HFFc6 (cell line): ENCODE measurements around the gene ADGRG6. TPM values are rescaled to one million over a fixed set of nuclear protein-coding genes. Genes with fewer than 3 reads are reported as not detected.

Experiments used
- DNase-seq: peaks from one replicate; pipeline ENCODE4 v3.0.0-alpha.2; 2018
- H3K27ac Mint-ChIP-seq: 2 replicates; pipeline ENCODE4 v1.8.0; 2020; ENCODE audit warnings: mild to moderate bottlenecking, mixed read lengths
- H3K27me3 Mint-ChIP-seq: 2 replicates; pipeline ENCODE4 v1.8.0; 2021; ENCODE audit warnings: mild to moderate bottlenecking, moderate library complexity, mixed read lengths; ENCODE audit not compliant: insufficient read depth
- H3K36me3 Mint-ChIP-seq: 2 replicates; pipeline ENCODE4 v1.8.0; 2021; ENCODE audit warnings: low read depth, mixed read lengths
- H3K4me1 Mint-ChIP-seq: 2 replicates; pipeline ENCODE4 v1.8.0; 2020; ENCODE audit warnings: low read depth, mixed read lengths
- H3K4me3 Mint-ChIP-seq: 2 replicates; pipeline ENCODE4 v1.8.0; 2020; ENCODE audit warnings: mild to moderate bottlenecking, moderate library complexity, mixed read lengths
- H3K9me3 Mint-ChIP-seq: 2 replicates; pipeline ENCODE4 v1.8.0; 2020; ENCODE audit warnings: mild to moderate bottlenecking, mixed read lengths
- CTCF ChIP-seq: fragments of 200-600 bp; sonication (generic); IDR thresholded peaks from 2 replicates; pipeline ENCODE4 v1.5.0; 2021; ENCODE audit warnings: antibody characterized with exemption, mild to moderate bottlenecking
- total RNA-seq, 6 experiments: library from RNA; stranded (reverse); fragmentation: NEBNext Ultra II Directional; extraction: Animal tissue kit (Norgen Biotek cat#: 25700); gene quantifications; 2 replicates in 1 of 6; 3 replicates in 5 of 6; pipeline ENCODE4 v1.2.3, GENCODE V29; 2021

The ADGRG6 gene
- total RNA-seq, 6 experiments from 2014 or later: 27.4 to 73.2 (median 29.7) TPM

- H3K36me3 Mint-ChIP-seq: peaks cover 24% of the 10 kb centered on the region
- H3K4me1 Mint-ChIP-seq: peaks cover 81% of the 10 kb centered on the region
- H3K4me3 Mint-ChIP-seq: peak overlapping the region; percentile 66
- H3K27me3 Mint-ChIP-seq: peaks cover 2% of the 10 kb centered on the region; the same call in 1 of the 2 replicates
- H3K27ac Mint-ChIP-seq: peak overlapping the region; percentile 81
- TF ChIP-seq CTCF: no peak
- H3K9me3 Mint-ChIP-seq: no peaks in the 10 kb centered on the region
- peak; percentile 83 for DNase-seq
These were observed 73.3 kb downstream of the ADGRG6 start for GRCh38 chr6:142374965-142375733.

- Mint-ChIP-seq H3K27ac (no peak overlapping the region), H3K4me3 (no peak overlapping the region), H3K27me3 (peaks cover 2% of the 10 kb centered on the region; the same call in 1 of the 2 replicates), H3K4me1 (peaks cover 89% of the 10 kb centered on the region), H3K9me3 (no peaks in the 10 kb centered on the region), H3K36me3 (peaks cover 27% of the 10 kb centered on the region)
- no peak for TF ChIP-seq CTCF
- DNase-seq: no peak
These were observed 74.3 kb downstream of the ADGRG6 start for GRCh38 chr6:142376115-142376514.

- H3K4me3 Mint-ChIP-seq: no peak overlapping the region
- H3K9me3 Mint-ChIP-seq: no peaks in the 10 kb centered on the region
- H3K27ac Mint-ChIP-seq: peak overlapping the region; percentile 57
- H3K4me1 Mint-ChIP-seq: peaks cover 95% of the 10 kb centered on the region
- no peak for TF ChIP-seq CTCF
- H3K36me3 Mint-ChIP-seq: peaks cover 28% of the 10 kb centered on the region
- no peak for DNase-seq
- no peaks in the 10 kb centered on the region for H3K27me3 Mint-ChIP-seq
These were observed 75.1 kb downstream of the ADGRG6 start for GRCh38 chr6:142376800-142377496.

- Mint-ChIP-seq H3K9me3 (no peaks in the 10 kb centered on the region), H3K27me3 (no peaks in the 10 kb centered on the region), H3K4me1 (peaks cover 95% of the 10 kb centered on the region), H3K36me3 (peaks cover 27% of the 10 kb centered on the region), H3K4me3 (no peak overlapping the region), H3K27ac (0 out of 2 replicates have a peak overlapping the region, but pooled peaks have one; percentile 57)
- TF ChIP-seq CTCF: no peak
- DNase-seq: no peak
These were observed 75.7 kb downstream of the ADGRG6 start for GRCh38 chr6:142377497-142377848.

GRCh38 chr6:142378138-142378875 is 76.5 kb downstream of the ADGRG6 start:
- TF ChIP-seq CTCF: no peak
- Mint-ChIP-seq H3K27ac (peak overlapping the region; percentile 63), H3K9me3 (no peaks in the 10 kb centered on the region), H3K36me3 (peaks cover 27% of the 10 kb centered on the region), H3K27me3 (no peaks in the 10 kb centered on the region), H3K4me3 (peak overlapping the region; percentile 43; the same call in 1 of the 2 replicates), H3K4me1 (peaks cover 95% of the 10 kb centered on the region)
- peak; percentile 33 for DNase-seq
